IMR-90 (cell line): ENCODE results near the gene WDFY2. TPM values are rescaled to one million over a fixed set of nuclear protein-coding genes. Genes with fewer than 3 reads are reported as not detected.
A peak's percentile ranks its signal among the peaks of the same experiment; 100 is the strongest.

ENCODE experiments used
- ATAC-seq: fragments of 200-7000 bp; cut with Tn5 transposase; 2 replicates; pipeline ENCODE4 v1.9.1; 2020; ENCODE audit warnings: low read depth, mild to moderate bottlenecking, moderate library complexity
- BruUV-seq: library from RNA; stranded (reverse); fragments of 400-500 nt; replicated peaks from 2 replicates; lab custom pipeline; 2021; lab: Mats Ljungman, UMichigan
- CTCF ChIA-PET: fragments of 300-600 bp; formaldehyde crosslinking; extraction: SDS; loops from one replicate; lab custom pipeline; 2021; ENCODE audit warnings: antibody characterized with exemption; lab: Yijun Ruan, JAX
- POLR2A ChIA-PET: fragments of 300-600 bp; sonication (Branson Sonifier 250); formaldehyde crosslinking; loops from one replicate; lab custom pipeline; 2022; ENCODE audit warnings: antibody characterized with exemption; ENCODE audit not compliant: unreplicated experiment; lab: Charles Lee
- DNase-seq: peaks from one replicate; pipeline ENCODE4 v3.0.0; 2013
- H2AFZ ChIP-seq: replicated peaks from 2 replicates; pipeline ENCODE3; 2013; ENCODE audit warnings: low read length, mild to moderate bottlenecking; ENCODE audit not compliant: poor library complexity
- H2AK5ac ChIP-seq: 2 replicates; pipeline ENCODE4 v1.6.1; 2013; ENCODE audit warnings: low read depth, low read length, inconsistent platforms
- H2AK9ac ChIP-seq: replicated peaks from 2 replicates; pipeline ENCODE3; 2013; ENCODE audit warnings: mild to moderate bottlenecking, low read depth, low read length, moderate library complexity; ENCODE audit not compliant: poor library complexity
- H2BK120ac ChIP-seq: 2 replicates; pipeline ENCODE4 v1.6.1; 2013; ENCODE audit warnings: low read depth, low read length, inconsistent platforms
- H2BK15ac ChIP-seq: 3 replicates; pipeline ENCODE4 v1.6.1; 2013; ENCODE audit warnings: low read depth, low read length, inconsistent platforms
- H2BK20ac ChIP-seq: 2 replicates; pipeline ENCODE4 v1.6.1; 2013; ENCODE audit warnings: low read depth, mild to moderate bottlenecking, inconsistent platforms, low read length, moderate library complexity
- H2BK5ac ChIP-seq: 2 replicates; pipeline ENCODE4 v1.6.1; 2013; ENCODE audit warnings: mild to moderate bottlenecking, low read depth, low read length, inconsistent platforms; ENCODE audit not compliant: poor library complexity, severe bottlenecking
- H3K14ac ChIP-seq: replicated peaks from 2 replicates; pipeline ENCODE4 v1.6.1; 2013; ENCODE audit warnings: low read depth, low read length, inconsistent platforms
- H3K18ac ChIP-seq: 2 replicates; pipeline ENCODE4 v1.6.1; 2013; ENCODE audit warnings: low read depth, low read length, control low read depth
- H3K23ac ChIP-seq: 2 replicates; pipeline ENCODE4 v1.6.1; 2013; ENCODE audit warnings: low read depth, low read length, inconsistent platforms
- H3K27ac ChIP-seq: 2 replicates; pipeline ENCODE4 v1.5.1; 2013; ENCODE audit warnings: mild to moderate bottlenecking, control low read depth, low read length; ENCODE audit not compliant: insufficient read depth
- H3K27me3 ChIP-seq: 2 replicates; pipeline ENCODE4 v1.6.1; 2013; ENCODE audit warnings: low read length; ENCODE audit not compliant: control insufficient read depth, insufficient read depth
- H3K36me3 ChIP-seq: 2 replicates; pipeline ENCODE4 v1.6.1; 2013; ENCODE audit warnings: low read length, mixed read lengths; ENCODE audit not compliant: control insufficient read depth, insufficient read depth
- H3K4ac ChIP-seq: 2 replicates; pipeline ENCODE4 v1.6.1; 2013; ENCODE audit warnings: low read depth, low read length, inconsistent platforms
- H3K4me1 ChIP-seq: 2 replicates; pipeline ENCODE4 v1.6.1; 2013; ENCODE audit warnings: low read length, mixed read lengths; ENCODE audit not compliant: control insufficient read depth, insufficient read depth
- H3K4me2 ChIP-seq: 2 replicates; pipeline ENCODE4 v1.6.1; 2013; ENCODE audit warnings: low read depth, mild to moderate bottlenecking, control low read depth, low read length, moderate library complexity
- H3K4me3 ChIP-seq: 2 replicates; pipeline ENCODE4 v1.5.1; 2013; ENCODE audit warnings: low read depth, mild to moderate bottlenecking, control low read depth, low read length, moderate library complexity; ENCODE audit not compliant: insufficient read depth
- H3K56ac ChIP-seq: 2 replicates; pipeline ENCODE4 v1.6.1; 2013; ENCODE audit warnings: low read length, inconsistent platforms; ENCODE audit not compliant: insufficient read depth; ENCODE audit errors: extremely low read depth
- H3K79me1 ChIP-seq, 2 experiments: 2 replicates each; pipeline ENCODE4 v1.6.1; 2013; ENCODE audit warnings: low read length in 2 of 2, inconsistent platforms in 1 of 2, low read depth in 1 of 2
- H3K9ac ChIP-seq: 2 replicates; pipeline ENCODE4 v1.6.1; 2013; ENCODE audit warnings: low read depth, low read length, control low read depth
- H3K9me1 ChIP-seq: 2 replicates; pipeline ENCODE4 v1.6.1; 2013; ENCODE audit warnings: low read length, inconsistent platforms; ENCODE audit not compliant: insufficient read depth
- H3K9me3 ChIP-seq: 2 replicates; pipeline ENCODE4 v1.6.1; 2013; ENCODE audit warnings: low read length; ENCODE audit not compliant: control insufficient read depth, insufficient read depth
- H4K20me1 ChIP-seq: 2 replicates; pipeline ENCODE4 v1.6.1; 2013; ENCODE audit warnings: low read length, inconsistent platforms; ENCODE audit not compliant: insufficient read depth
- H4K5ac ChIP-seq: 2 replicates; pipeline ENCODE4 v1.6.1; 2013; ENCODE audit warnings: mild to moderate bottlenecking, low read depth, low read length, control low read depth
- H4K8ac ChIP-seq, 2 experiments: 2 replicates each; pipeline ENCODE4 v1.6.1; 2013; ENCODE audit warnings: low read depth in 2 of 2, low read length in 2 of 2, control low read depth in 1 of 2, inconsistent platforms in 1 of 2
- H4K91ac ChIP-seq: 2 replicates; pipeline ENCODE4 v1.6.1; 2013; ENCODE audit warnings: low read depth, low read length, inconsistent platforms; ENCODE audit not compliant: insufficient read depth
- BHLHE40 ChIP-seq: fragments of 150-350 bp; IDR thresholded peaks from 2 replicates; pipeline ENCODE4 v1.6.1; 2016; ENCODE audit warnings: mild to moderate bottlenecking, low read depth, low read length
- CEBPB ChIP-seq: IDR thresholded peaks from 2 replicates; pipeline ENCODE4 v1.6.1; 2012; ENCODE audit warnings: low read depth, low read length, improper control_type of control experiment
- CHD1 ChIP-seq: IDR thresholded peaks from 2 replicates; pipeline ENCODE4 v1.6.1; 2012; ENCODE audit warnings: low read depth, low read length, improper control_type of control experiment
- FOS ChIP-seq: fragments of 150-350 bp; IDR thresholded peaks from 2 replicates; pipeline ENCODE4 v1.6.1; 2016; ENCODE audit warnings: low read depth, low read length
- MAFK ChIP-seq: IDR thresholded peaks from 2 replicates; pipeline ENCODE4 v1.6.1; 2012; ENCODE audit warnings: low read depth, low read length, improper control_type of control experiment
- RAD21 ChIP-seq: IDR thresholded peaks from 2 replicates; pipeline ENCODE4 v1.6.1; 2012; ENCODE audit warnings: low read length, improper control_type of control experiment
- RCOR1 ChIP-seq: IDR thresholded peaks from 2 replicates; pipeline ENCODE4 v1.6.1; 2012; ENCODE audit warnings: mild to moderate bottlenecking, low read length, improper control_type of control experiment; ENCODE audit not compliant: insufficient replicate concordance
- RFX5 ChIP-seq: IDR thresholded peaks from 2 replicates; pipeline ENCODE4 v1.8.0; 2012; ENCODE audit warnings: low read depth, mild to moderate bottlenecking, low read length, moderate library complexity
- SMC3 ChIP-seq: fragments of 150-350 bp; IDR thresholded peaks from 2 replicates; pipeline ENCODE4 v1.6.1; 2016; ENCODE audit warnings: low read depth, mild to moderate bottlenecking, antibody characterized with exemption, low read length, moderate library complexity
- WGBS, 2 experiments: methylation state at CpG; one replicate each; pipeline versions ENCODE4 v1.1.5 to v1.1.7; 2013; ENCODE audit warnings: missing lambda C conversion rate in 2 of 2; ENCODE audit not compliant: insufficient read length in 1 of 2; ENCODE audit errors: extremely low coverage in 2 of 2; 5-methylcytosine and 5-hydroxymethylcytosine counted together
- dilution Hi-C: fragments of 300-500 bp; cut with HindIII; formaldehyde crosslinking; loops from one replicate; pipeline ENCODE4 v1.14.3; 2018; ENCODE audit warnings: low sequenced_read_pairs; ENCODE audit not compliant: unreplicated experiment
- in situ Hi-C: fragments of 300-500 bp; cut with MboI; formaldehyde crosslinking; loops from 3 replicates; pipeline ENCODE4 v1.14.3; 2019; ENCODE audit warnings: low sequenced_read_pairs, inconsistent platforms, mixed read lengths
- intact Hi-C: fragments of 100-400 bp; cut with micrococcal nuclease; formaldehyde crosslinking; loops from 2 replicates; pipeline ENCODE4 v1.10.0; 2022
- polyA plus RNA-seq, 3 experiments: library from polyadenylated mRNA; depleted of rRNA; stranded (reverse); fragments of >200 nt; gene quantifications; 2 replicates each; pipeline ENCODE4 v1.2.3, GENCODE V29; 2012; ENCODE audit warnings: low replicate concordance in 1 of 3
- total RNA-seq: library from RNA; depleted of rRNA; stranded (reverse); fragments of >200 nt; gene quantifications from 2 replicates; pipeline ENCODE4 v1.2.3, GENCODE V29; 2012

WDFY2 gene
- total and polyA plus RNA-seq, 2 of the 4 experiments (the other 2 are of a cell fraction): 4.3 to 5.4 TPM

DNA sequence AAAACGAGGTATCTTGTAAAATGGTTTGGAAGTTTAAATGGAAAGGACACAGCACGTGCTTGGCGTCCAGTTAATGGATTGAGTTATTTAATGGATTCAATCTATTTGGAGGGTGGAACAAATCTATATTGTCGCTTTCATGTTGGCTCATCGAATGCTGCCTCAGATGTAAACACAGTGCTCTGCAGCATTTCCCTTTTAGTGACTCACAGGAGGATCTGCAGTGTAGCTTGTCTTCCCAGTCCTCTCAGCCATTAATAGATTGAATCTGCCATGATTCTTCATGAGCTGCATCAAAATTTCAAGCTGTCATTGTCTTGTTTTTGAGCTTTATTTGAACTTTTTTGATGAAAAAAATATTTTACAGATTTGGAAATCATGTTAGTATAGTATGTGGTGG, 175.0 kb downstream of the WDFY2 start:
- CTCF ChIA-PET: no interaction called here
- no peak overlapping the region for H4K8ac ChIP-seq
- no peak overlapping the region for H3K27ac ChIP-seq
- peaks cover 12% of the 10 kb centered on the region for H3K9me1 ChIP-seq
- no CpG with 5 or more reads among the region's 5 CpGs for WGBS, 2 experiments
- no peak overlapping the region for H2BK20ac ChIP-seq
- H3K4me1 ChIP-seq: peaks cover 14% of the 10 kb centered on the region
- H2AK9ac ChIP-seq: no peak overlapping the region
- BruUV-seq: no TSS peak
- H2BK15ac ChIP-seq: no peak overlapping the region
- H2AFZ ChIP-seq: no peak overlapping the region
- H3K4ac ChIP-seq: no peak overlapping the region
- no peak overlapping the region for H3K18ac ChIP-seq
- no peak overlapping the region for H3K23ac ChIP-seq
- no peak overlapping the region for H2AK5ac ChIP-seq
- H3K4me3 ChIP-seq: no peak overlapping the region
- intact Hi-C loops: no loop called here
- no peaks in the 10 kb centered on the region for H3K27me3 ChIP-seq
- DNase-seq: peak; percentile 83
- no peak overlapping the region for H3K56ac ChIP-seq
- POLR2A ChIA-PET: interaction anchor here (0.6 kb wide), 1 partner anchor 316 kb away, joined by 3 read pairs; no protein-coding TSS in a partner anchor
- no peaks in the 10 kb centered on the region for H3K9me3 ChIP-seq
- no peak overlapping the region for H2BK120ac ChIP-seq
- H4K5ac ChIP-seq: no peak overlapping the region
- dilution Hi-C loops: no loop called here
- peaks cover 9% of the 10 kb centered on the region for H4K20me1 ChIP-seq
- in situ Hi-C loops: no loop called here
- H2BK5ac ChIP-seq: no peak overlapping the region
- peak; percentile 83 for ATAC-seq
- TF ChIP-seq SMC3 (no peak; the same call in 1 of the 2 replicates), RFX5 (no peak), BHLHE40 (0 out of 2 replicates have a peak, but pooled peaks have one; percentile 13), RAD21 (peak; percentile 18; the same call in 1 of the 2 replicates), CEBPB (peak; percentile 41; the same call in 1 of the 2 replicates), CHD1 (no peak), FOS (peak; percentile 56; the same call in 1 of the 2 replicates), MAFK (no peak), RCOR1 (no peak)
- peaks cover 16% of the 10 kb centered on the region for H3K36me3 ChIP-seq
- H3K14ac ChIP-seq: no peak overlapping the region
- H4K91ac ChIP-seq: no peak overlapping the region
- peak overlapping the region; percentile 25; the same call in 1 of the 2 replicates for H3K4me2 ChIP-seq
- H3K79me1 ChIP-seq: peaks cover 6 to 15% of the 10 kb centered on the region in 2 experiments; a peak in 3 of 4 replicates
- H3K9ac ChIP-seq: no peak overlapping the region
